ENCODE data around the gene NTM.

DNA sequence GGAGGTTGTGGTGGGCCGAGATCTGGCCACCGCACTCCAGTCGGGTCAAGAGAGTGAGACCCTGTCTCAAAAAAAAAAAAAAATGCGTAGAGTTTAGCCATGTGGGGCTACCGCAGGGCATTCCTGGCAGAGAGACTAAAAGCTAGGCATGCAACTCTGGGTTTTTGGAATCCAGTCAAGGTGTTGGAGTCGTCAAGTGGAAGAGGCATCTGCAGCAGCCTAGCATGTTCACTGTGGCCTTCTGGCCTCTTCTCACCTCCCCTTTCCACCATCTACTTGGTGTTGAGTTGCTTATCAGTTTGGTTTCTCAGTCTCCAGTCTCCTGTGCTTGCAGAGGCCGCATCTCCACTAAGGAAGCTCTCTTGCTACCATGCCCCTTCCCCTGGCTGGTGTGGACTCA, 572.5 kb downstream of the NTM start:
- TF ChIP-seq RAD21 (IDR thresholded peaks at IDR 0.05 in 1 of 2, conservative IDR thresholded peaks at IDR 0.05 in 1 of 2; ENCODE audit: low read depth in 2 of 2, low read length in 2 of 2) (no peak), SIN3A (conservative IDR thresholded peaks at IDR 0.05 in 1 of 2, IDR thresholded peaks at IDR 0.05 in 1 of 2; ENCODE audit: low read depth in 1 of 2, low read length in 2 of 2) (no peak), POLR2AphosphoS5 (IDR thresholded peaks at IDR 0.05; ENCODE audit: low read depth, low read length) (no peak), GTF2F1 (IDR thresholded peaks at IDR 0.05; ENCODE audit: borderline replicate concordance, low read depth, low read length) (no peak), CBX8 (IDR thresholded peaks at IDR 0.05; ENCODE audit: borderline replicate concordance, low read depth, low read length) (no peak), PHF8 (conservative IDR thresholded peaks at IDR 0.05; ENCODE audit: low read depth, low read length) (no peak), POLR2A (IDR thresholded peaks at IDR 0.05; ENCODE audit: control extremely low read depth in 1 of 2, low read depth in 2 of 2, low read length in 2 of 2) (no peak), EZH2 (IDR thresholded peaks at IDR 0.05; ENCODE audit: low read depth, low read length, severe bottlenecking) (no peak), FOSL1 (IDR thresholded peaks at IDR 0.05; ENCODE audit: insufficient read depth, low read depth, low read length) (no peak), SRF (IDR thresholded peaks at IDR 0.05; ENCODE audit: low read depth, low read length) (no peak)
- TF ChIP-seq, protein P1, sequence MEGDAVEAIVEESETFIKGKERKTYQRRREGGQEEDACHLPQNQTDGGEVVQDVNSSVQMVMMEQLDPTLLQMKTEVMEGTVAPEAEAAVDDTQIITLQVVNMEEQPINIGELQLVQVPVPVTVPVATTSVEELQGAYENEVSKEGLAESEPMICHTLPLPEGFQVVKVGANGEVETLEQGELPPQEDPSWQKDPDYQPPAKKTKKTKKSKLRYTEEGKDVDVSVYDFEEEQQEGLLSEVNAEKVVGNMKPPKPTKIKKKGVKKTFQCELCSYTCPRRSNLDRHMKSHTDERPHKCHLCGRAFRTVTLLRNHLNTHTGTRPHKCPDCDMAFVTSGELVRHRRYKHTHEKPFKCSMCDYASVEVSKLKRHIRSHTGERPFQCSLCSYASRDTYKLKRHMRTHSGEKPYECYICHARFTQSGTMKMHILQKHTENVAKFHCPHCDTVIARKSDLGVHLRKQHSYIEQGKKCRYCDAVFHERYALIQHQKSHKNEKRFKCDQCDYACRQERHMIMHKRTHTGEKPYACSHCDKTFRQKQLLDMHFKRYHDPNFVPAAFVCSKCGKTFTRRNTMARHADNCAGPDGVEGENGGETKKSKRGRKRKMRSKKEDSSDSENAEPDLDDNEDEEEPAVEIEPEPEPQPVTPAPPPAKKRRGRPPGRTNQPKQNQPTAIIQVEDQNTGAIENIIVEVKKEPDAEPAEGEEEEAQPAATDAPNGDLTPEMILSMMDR (IDR thresholded peaks at IDR 0.05; ENCODE audit: control extremely low read depth in 1 of 3, insufficient read depth in 1 of 3, low read depth in 1 of 3, low read length in 3 of 3) = no peak
